Measurements from ENCODE around the gene ABHD17A.
"Not testable (repeated sequence)": the region's sequence is repeated elsewhere in the genome, so short reads cannot be mapped to it uniquely, and the experiment has no call there.

ABHD17A gene

DNA sequence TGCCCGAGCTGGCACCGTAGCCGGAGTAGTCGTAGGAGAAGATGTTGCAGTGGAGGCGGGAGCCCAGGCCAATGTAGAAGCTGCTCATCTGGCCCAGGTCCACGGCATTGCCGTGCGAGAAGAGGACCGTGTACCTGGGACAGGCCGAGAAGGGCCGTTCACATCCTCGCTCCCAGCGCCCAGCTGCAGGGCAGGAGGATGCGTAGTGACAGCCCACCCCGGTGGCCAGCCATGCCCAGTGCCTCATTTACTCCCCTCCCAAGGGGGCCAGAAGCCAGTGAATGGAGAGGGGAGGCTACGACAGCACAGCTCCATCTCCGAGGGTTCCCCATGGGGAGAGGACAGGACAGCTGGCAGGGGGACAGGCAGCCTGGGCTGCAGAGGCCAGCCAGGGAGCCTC, 5.3 kb downstream of the ABHD17A start:
- not testable (repeated sequence) for DNase-seq

DNA sequence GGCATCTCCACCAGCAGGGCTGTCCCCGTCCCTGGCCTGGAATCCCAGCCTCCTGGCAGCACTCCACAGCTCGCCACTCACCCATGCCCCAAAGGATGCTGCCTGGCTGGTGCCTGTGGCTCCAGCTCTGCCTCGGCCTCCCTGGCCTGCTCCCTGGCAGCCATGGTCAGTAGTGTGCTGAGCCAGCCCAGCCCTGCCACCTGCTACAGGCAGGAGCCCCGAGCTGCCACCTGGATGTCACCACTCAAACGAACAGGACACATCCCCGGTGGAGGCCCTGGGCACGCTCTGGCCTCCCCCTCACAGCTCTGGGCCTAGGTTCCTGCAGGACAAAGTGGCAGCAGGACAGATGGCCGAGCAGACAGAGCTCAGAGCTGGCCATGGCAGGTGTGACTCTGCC, 6.7 kb downstream of the ABHD17A start:
- DNase-seq = not testable (repeated sequence)

GRCh38 chr19:1877280-1877660, 8.0 kb downstream of the ABHD17A start:
- not testable (repeated sequence) for DNase-seq

DNA sequence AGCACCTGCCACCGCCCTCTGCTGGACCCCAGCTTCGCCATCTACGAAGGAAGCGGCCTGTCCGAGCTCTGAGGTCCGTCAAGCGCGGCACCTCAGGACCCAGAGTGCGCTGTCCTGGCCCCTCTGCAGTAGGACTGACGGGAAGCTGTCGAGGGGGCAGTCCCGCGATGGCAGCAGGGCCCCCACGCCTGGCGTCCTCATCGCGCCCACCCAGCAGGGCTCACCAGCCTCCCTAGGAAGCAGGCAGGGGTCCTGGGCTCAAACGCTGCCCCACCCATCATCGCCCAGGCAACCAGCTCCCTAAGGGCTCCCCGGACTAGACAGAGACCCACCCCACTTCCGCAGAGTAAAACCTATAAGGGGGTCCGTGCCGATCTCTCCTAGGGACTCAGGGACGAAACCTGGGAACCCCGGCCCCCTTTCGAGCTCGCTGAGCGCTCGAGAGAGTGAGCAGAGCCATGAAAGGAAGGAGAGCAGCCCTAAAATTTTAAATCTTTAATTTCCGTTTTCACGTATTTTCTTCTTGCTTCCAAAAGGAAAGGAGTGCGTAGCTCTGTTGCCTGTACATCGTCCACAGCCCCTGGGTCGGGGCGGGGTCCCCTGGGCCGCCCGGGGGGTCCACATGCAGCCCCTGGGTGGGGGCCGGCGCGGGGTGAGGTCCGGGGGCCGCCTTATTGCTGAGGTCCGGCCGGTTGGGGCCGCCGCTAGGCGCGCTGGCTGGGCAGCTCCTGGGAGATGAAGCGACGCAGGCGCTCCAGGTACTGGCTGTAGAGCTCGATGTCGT, 8.6 kb downstream of the ABHD17A start:
- not testable (repeated sequence) for DNase-seq

DNA sequence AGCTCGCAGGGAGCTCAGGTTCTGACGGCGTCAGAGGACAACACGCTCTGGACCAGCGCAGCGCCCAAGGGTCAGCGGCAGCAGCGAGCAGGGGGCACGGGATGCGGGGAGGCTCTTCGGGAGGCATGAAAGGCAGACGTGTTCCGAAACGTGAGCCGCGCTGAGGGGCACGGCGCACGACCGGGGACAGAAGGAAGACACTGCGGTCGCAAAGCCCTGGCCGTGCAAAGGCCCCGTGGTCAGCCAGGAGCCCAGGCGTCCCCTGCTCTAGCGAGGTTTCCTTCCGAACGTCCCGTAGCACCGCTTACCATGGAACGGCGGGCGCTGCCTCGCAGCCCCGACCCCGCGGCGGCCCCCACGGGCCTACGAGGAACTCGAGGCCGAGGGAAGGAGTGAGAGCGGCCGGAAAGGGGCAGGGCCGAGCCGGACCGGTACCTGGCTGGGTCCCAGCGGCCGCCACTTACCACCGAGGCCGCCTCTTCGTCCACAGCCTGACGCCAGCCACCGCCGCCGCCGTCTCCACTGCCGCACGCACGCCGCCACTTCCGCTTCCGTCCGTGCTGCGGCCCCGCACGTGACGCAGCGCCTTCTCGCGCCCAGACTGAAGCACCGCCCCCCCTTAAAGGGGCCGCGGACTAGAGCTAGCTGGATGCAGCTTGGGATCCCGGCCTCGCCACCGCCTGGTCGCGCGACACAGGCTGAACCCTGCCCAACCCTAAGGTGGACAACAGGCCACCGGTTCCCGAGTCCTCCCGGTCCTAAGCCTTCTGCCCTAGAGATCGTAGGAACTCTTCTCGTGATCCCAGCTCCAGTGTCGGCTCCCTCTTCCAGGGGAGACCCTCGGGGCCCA, 9.4 kb downstream of the ABHD17A start:
- DNase-seq = peak; percentile 84 to 87

DNA sequence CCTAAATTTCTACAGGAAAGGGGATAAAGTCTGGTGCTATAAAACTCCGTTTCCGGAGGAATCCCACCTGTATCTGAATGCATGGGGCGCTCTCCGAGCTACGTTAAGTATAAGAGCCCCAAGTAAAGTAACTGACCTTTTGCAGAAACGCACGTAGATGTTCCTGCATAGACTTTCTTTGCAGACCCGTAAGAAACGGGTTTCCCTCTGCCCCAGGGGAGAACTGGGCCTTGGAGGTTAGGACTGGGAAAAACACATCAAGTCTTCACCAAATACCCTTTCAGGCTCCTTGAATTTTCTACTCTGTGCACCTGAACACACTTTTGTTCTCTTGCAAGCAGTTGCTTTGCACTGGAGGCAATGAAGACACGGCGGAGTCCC, 10.0 kb downstream of the ABHD17A start:
- not testable (repeated sequence) for DNase-seq

GRCh38 chr19:1874554-1875185, 10.6 kb downstream of the ABHD17A start:
- DNase-seq = peak; percentile 41 to 66

DNA sequence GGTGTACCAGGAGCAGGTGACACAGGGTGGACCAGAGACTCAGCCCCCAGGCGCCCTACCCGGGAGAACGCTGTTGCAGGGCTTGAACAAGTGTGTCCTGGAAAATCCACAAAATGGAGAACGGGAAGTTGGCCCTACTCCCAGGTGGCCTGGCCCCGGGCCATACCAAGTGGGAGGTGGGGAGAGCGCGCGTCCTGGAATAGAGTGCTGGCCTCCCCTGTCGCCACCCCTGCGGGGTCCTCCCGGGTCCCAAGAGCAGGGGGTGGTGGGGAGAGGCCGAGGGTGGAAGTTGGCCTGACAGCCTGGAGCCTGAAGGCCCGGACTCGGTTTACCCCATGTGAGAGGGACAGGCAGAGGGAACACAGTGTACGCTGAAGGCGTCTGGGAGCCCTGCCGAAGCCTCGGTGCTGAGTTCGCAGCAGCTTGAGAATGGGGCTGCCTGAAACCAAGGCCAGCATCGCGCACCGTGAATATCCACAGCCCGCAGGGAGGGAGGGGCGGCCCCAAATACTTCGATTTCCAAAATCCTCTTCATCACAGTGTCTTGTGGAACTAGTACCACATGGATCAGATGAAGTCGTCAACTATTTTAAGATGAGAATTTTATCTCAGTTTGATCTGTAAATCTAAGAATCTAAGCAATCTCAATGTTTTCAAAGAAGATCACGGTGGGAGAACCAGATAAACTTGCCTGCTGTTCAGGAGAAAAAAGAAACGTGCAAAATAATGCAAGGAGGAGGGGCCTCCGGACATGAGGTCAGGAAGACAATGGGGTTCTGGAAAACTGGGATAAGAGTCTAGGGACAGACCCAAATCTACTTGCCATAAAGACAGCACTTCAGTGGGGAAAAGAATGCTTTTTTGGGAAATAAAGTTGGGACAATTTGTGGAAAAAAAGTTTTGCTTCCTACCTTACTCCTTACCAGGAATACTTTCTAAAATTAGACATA, 11.5 kb downstream of the ABHD17A start:
- DNase-seq = no peak

DNA sequence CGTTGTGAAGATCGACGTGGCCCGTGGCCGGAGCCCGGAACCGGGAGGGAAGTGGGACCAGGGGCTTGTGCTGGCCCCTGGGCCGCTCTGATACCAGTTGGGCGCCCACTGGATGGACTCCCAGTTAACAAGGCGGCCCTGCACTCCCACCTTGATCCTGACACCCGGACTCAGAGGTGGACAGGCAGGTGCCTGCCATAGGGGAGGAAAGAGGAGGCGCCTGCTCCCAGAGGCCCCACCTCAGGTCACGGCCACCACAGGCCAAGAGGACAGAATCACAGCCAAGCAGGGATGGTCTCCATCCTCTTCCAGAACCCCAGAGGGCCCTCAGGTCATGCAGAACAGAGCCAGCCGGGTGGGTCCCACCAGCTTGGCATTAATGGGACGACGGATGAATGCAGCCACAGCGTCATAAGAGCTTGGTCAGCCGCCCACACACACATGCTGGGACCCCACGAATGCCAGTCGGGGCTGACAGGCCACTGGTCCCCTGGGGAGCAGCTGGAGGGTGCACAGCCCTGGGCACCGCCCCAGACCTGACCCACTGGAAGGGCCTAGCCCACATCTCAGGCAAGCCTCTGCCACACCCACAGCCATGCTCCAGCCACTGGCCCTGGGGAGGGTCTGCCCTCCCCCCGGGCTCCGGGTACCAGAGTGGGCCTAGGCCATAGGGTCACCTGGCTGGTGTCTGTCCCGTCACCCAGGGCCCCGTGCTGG, 12.3 kb downstream of the ABHD17A start:
- DNase-seq = no peak

DNA sequence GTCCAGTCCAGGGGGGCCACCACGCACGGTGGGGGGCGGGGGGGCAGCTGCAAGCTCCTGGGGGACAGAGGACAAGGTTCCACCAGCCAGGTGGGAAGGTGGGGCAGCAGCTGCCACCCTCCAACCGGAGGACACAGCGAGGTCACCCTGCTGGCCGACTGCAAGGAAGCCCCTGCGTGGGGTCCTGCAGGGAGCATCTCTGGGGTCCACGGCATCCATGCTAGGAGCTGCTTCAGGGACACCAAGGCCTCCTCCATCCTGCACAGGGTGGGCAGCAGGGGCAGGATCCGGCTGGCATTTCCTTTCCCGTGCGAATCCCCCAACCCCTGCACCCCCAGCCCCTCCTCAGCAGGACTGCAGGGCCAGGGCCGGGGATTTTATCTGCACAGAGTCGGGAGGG, 13.7 kb downstream of the ABHD17A start:
- DNase-seq = no peak

- no peak for DNase-seq
These were observed 14.1 kb downstream of the ABHD17A start for GRCh38 chr19:1871140-1871597.

- DNase-seq = no peak
These were observed 16.3 kb downstream of the ABHD17A start for GRCh38 chr19:1868971-1869370.

- no peak for DNase-seq
These were observed 18.0 kb downstream of the ABHD17A start for GRCh38 chr19:1867349-1867724.

GRCh38 chr19:1866693-1867348, 18.5 kb downstream of the ABHD17A start:
- no peak for DNase-seq

- no peak for DNase-seq
These were observed 19.9 kb downstream of the ABHD17A start for GRCh38 chr19:1865172-1866010.

DNA sequence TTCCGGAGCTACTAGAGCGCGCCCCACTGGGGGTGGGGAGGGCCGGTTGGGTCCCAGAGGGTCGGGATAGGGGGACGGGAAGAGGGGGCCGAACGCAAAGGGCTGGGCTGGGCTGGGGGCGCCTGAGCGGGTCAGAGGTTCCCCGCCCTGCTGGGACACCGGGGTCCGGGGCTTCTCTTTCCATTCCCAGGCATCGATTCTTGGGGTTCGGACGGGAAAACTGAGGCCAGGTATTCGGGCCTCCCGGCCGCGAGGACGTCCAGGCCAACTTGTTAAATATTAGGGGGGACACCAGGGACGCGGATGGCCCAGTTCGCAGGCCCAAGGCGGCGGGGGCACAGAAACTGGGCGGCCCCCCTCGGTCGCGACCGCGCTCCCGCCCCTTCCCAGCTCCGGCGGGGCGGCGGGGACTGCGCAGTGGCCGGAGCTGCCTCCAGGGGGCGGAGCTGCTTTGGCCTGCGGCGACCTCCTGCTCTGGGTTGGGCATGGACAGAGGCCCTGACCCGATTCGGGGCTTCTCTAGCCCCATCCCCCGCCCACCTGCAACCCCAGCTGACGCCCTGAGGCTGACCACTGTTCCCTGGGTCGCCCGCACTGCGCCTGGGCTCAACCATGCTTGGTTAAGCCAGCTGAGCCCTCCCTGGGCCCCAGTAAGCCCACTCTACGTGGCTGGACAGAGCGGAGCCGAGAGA, 20.7 kb downstream of the ABHD17A start:
- peak; percentile 68 to 72 for DNase-seq

- peak; percentile 91 to 94 for DNase-seq
These were observed 21.4 kb downstream of the ABHD17A start for GRCh38 chr19:1863638-1864479.

DNA sequence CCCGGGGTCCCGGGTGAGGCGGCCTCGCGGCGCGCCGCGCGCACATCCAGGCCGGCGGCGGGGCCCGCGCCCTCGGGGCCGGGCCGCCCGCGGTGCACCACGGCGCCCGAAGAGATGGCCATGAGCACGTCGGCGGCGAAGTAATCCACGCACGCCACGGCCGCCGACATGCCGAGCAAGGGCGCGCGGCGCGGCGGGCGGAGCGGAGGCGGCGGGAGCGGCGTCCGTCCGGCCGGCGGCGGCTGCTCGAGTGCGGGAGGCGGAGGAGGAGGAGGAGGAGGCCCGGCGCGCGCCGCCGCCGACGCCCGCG, 22.0 kb downstream of the ABHD17A start, which contains the start of gene KLF16:
TSS of gene KLF16 (minus strand) at position 252 of the 310 bp plus-strand sequence. CDS start at position 170, 82 bp downstream.
- no peak for DNase-seq

All from CD4-positive, alpha-beta T cell treated with Interferon alpha-2 for 1 hour (primary cell).